ENCODE measurements around the gene BCAR3.

BCAR3 gene

DNA sequence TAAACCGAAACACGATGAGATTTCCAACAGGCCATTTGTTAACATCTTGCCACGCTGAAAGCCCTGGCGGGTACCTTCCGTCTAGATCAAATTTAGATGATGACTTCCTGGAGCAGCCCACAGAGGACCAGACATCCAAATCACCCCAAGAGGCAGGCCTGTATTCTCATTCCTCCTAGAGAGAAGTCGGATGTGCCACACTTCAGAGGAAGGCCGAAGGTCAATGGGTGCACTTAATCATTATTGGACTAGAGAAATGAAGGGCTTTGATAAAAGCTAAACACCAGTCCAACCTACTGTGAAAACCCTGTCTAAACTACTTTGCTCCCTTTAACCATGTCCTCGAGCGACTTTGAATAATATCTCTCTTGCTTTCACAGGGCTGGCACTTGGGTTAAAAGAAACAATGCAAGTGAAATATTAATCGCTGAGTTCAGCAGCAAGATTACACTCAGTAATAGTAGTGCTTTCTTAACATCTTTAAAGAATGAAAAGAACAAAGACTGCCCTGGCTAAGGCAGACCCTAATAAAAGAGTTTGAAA, 76.5 kb downstream of the BCAR3 start:
- H3K27ac ChIP-seq (ENCODE audit: low read depth, low read length), result no peak overlapping the region
- no peak overlapping the region for H3K9ac ChIP-seq (ENCODE audit: low read length in 5 of 5)
- no peaks in the 10 kb centered on the region for H3K27me3 ChIP-seq (ENCODE audit: control insufficient read depth in 5 of 5, insufficient read depth in 4 of 5, low read length in 5 of 5)
- H3K36me3 ChIP-seq (ENCODE audit: control insufficient read depth in 5 of 5, insufficient read depth in 5 of 5, low read length in 5 of 5), result no peaks in the 10 kb centered on the region
- H3K4me3 ChIP-seq (ENCODE audit: low read depth in 1 of 5, low read length in 5 of 5), result no peak overlapping the region
- H3K9me3 ChIP-seq (ENCODE audit: control insufficient read depth in 5 of 5, low read length in 5 of 5), result no peaks in the 10 kb centered on the region
- H3K4me1 ChIP-seq (ENCODE audit: control insufficient read depth in 5 of 5, insufficient read depth in 5 of 5, low read length in 5 of 5), result peaks cover 8 to 55% (median 45%) of the 10 kb centered on the region in 5 donors

DNA sequence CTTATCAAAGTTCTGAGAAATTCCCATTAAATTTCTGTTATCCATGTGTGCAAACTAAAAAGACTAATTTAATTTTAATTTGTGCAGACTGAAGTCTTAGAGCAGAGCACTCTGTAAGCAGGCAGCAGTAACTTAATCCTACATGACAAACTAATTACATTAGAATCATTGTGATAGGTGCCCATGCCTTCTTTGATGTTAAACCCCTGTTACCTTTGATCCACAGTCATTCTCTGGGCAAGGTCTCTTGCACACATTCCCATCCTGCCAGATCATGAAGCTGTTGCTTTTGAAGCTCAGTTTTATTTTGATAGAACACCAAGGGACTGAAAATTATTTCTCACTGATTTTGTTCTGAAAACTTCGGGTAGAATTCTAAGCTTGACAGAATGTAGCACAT, 77.2 kb downstream of the BCAR3 start:
- Histone ChIP-seq H3K36me3 (ENCODE audit: control insufficient read depth in 5 of 5, insufficient read depth in 5 of 5, low read length in 5 of 5) (no peaks in the 10 kb centered on the region), H3K4me3 (ENCODE audit: low read depth in 1 of 5, low read length in 5 of 5) (no peak overlapping the region), H3K27me3 (ENCODE audit: control insufficient read depth in 5 of 5, insufficient read depth in 4 of 5, low read length in 5 of 5) (no peaks in the 10 kb centered on the region), H3K9ac (ENCODE audit: low read length in 5 of 5) (no peak overlapping the region), H3K9me3 (ENCODE audit: control insufficient read depth in 5 of 5, low read length in 5 of 5) (no peaks in the 10 kb centered on the region), H3K27ac (ENCODE audit: low read depth, low read length) (no peak overlapping the region), H3K4me1 (ENCODE audit: control insufficient read depth in 5 of 5, insufficient read depth in 5 of 5, low read length in 5 of 5) (peaks cover 8 to 52% (median 44%) of the 10 kb centered on the region in 5 donors)

GRCh38 chr1:93603601-93604000, 78.0 kb downstream of the BCAR3 start:
- Histone ChIP-seq H3K27me3 (ENCODE audit: control insufficient read depth in 5 of 5, insufficient read depth in 4 of 5, low read length in 5 of 5) (no peaks in the 10 kb centered on the region), H3K9ac (ENCODE audit: low read length in 5 of 5) (no peak overlapping the region), H3K27ac (ENCODE audit: low read depth, low read length) (no peak overlapping the region), H3K9me3 (ENCODE audit: control insufficient read depth in 5 of 5, low read length in 5 of 5) (no peaks in the 10 kb centered on the region), H3K36me3 (ENCODE audit: control insufficient read depth in 5 of 5, insufficient read depth in 5 of 5, low read length in 5 of 5) (no peaks in the 10 kb centered on the region), H3K4me1 (ENCODE audit: control insufficient read depth in 5 of 5, insufficient read depth in 5 of 5, low read length in 5 of 5) (peaks cover 6 to 52% (median 44%) of the 10 kb centered on the region in 5 donors), H3K4me3 (ENCODE audit: low read depth in 1 of 5, low read length in 5 of 5) (no peak overlapping the region)

- Histone ChIP-seq H3K4me3 (ENCODE audit: low read depth in 1 of 5, low read length in 5 of 5) (no peak overlapping the region), H3K9me3 (ENCODE audit: control insufficient read depth in 5 of 5, low read length in 5 of 5) (no peaks in the 10 kb centered on the region), H3K9ac (ENCODE audit: low read length in 5 of 5) (no peak overlapping the region), H3K27ac (ENCODE audit: low read depth, low read length) (no peak overlapping the region), H3K36me3 (ENCODE audit: control insufficient read depth in 5 of 5, insufficient read depth in 5 of 5, low read length in 5 of 5) (no peaks in the 10 kb centered on the region), H3K4me1 (ENCODE audit: control insufficient read depth in 5 of 5, insufficient read depth in 5 of 5, low read length in 5 of 5) (peaks cover 2 to 52% (median 44%) of the 10 kb centered on the region in 5 donors), H3K27me3 (ENCODE audit: control insufficient read depth in 5 of 5, insufficient read depth in 4 of 5, low read length in 5 of 5) (no peaks in the 10 kb centered on the region)
Measured at GRCh38 chr1:93603106-93603505, 78.5 kb downstream of the BCAR3 start.

GRCh38 chr1:93602101-93602500, 79.5 kb downstream of the BCAR3 start:
- no peaks in the 10 kb centered on the region for H3K36me3 ChIP-seq (ENCODE audit: control insufficient read depth in 5 of 5, insufficient read depth in 5 of 5, low read length in 5 of 5)
- H3K4me3 ChIP-seq (ENCODE audit: low read depth in 1 of 5, low read length in 5 of 5), result no peak overlapping the region
- no peaks in the 10 kb centered on the region for H3K27me3 ChIP-seq (ENCODE audit: control insufficient read depth in 5 of 5, insufficient read depth in 4 of 5, low read length in 5 of 5)
- peaks cover under 1 to 51% (median 40%) of the 10 kb centered on the region in 5 donors for H3K4me1 ChIP-seq (ENCODE audit: control insufficient read depth in 5 of 5, insufficient read depth in 5 of 5, low read length in 5 of 5)
- H3K9me3 ChIP-seq (ENCODE audit: control insufficient read depth in 5 of 5, low read length in 5 of 5), result no peaks in the 10 kb centered on the region
- no peak overlapping the region for H3K9ac ChIP-seq (ENCODE audit: low read length in 5 of 5)
- no peak overlapping the region for H3K27ac ChIP-seq (ENCODE audit: low read depth, low read length)

DNA sequence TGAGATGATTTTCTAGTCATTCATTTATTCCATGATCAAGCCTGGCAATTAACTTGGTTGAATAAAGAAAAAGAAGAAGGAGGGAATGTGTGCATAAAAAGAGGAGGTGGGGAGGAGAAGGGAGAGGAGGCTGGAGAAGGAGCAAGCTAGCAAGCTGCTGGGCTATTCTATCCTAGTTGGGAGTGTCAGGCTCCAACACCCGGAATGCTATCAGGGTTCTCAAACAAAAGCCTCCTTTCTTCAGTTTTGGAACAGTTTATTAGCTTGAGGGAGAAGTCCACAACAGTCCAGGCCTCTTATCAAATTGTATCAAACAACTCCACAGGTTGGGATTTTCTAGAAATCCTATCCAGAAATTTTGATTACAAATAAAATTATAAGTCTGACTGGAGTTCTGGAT, 80.0 kb downstream of the BCAR3 start:
- Histone ChIP-seq H3K27ac (ENCODE audit: low read depth, low read length) (no peak overlapping the region), H3K4me3 (ENCODE audit: low read depth in 1 of 5, low read length in 5 of 5) (no peak overlapping the region), H3K4me1 (ENCODE audit: control insufficient read depth in 5 of 5, insufficient read depth in 5 of 5, low read length in 5 of 5) (peaks cover 0 to 49% (median 36%) of the 10 kb centered on the region in 5 donors)

GRCh38 chr1:93600663-93601062, 81.0 kb downstream of the BCAR3 start:
- Histone ChIP-seq H3K4me3 (ENCODE audit: low read depth in 1 of 5, low read length in 5 of 5) (no peak overlapping the region), H3K36me3 (ENCODE audit: control insufficient read depth in 5 of 5, insufficient read depth in 5 of 5, low read length in 5 of 5) (no peaks in the 10 kb centered on the region), H3K27me3 (ENCODE audit: control insufficient read depth in 5 of 5, insufficient read depth in 4 of 5, low read length in 5 of 5) (no peaks in the 10 kb centered on the region), H3K9me3 (ENCODE audit: control insufficient read depth in 5 of 5, low read length in 5 of 5) (no peaks in the 10 kb centered on the region), H3K9ac (ENCODE audit: low read length in 5 of 5) (no peak overlapping the region), H3K27ac (ENCODE audit: low read depth, low read length) (peak overlapping the region; percentile 61), H3K4me1 (ENCODE audit: control insufficient read depth in 5 of 5, insufficient read depth in 5 of 5, low read length in 5 of 5) (peaks cover 2 to 56% (median 41%) of the 10 kb centered on the region in 5 donors)

More for the DNA sequence above, 80.0 kb downstream of the BCAR3 start:
- no peaks in the 10 kb centered on the region for H3K9me3 ChIP-seq (ENCODE audit: control insufficient read depth in 5 of 5, low read length in 5 of 5)
- H3K9ac ChIP-seq (ENCODE audit: low read length in 5 of 5), result no peak overlapping the region
- no peaks in the 10 kb centered on the region for H3K36me3 ChIP-seq (ENCODE audit: control insufficient read depth in 5 of 5, insufficient read depth in 5 of 5, low read length in 5 of 5)
- no peaks in the 10 kb centered on the region for H3K27me3 ChIP-seq (ENCODE audit: control insufficient read depth in 5 of 5, insufficient read depth in 4 of 5, low read length in 5 of 5)

- no peak overlapping the region for H3K4me3 ChIP-seq (ENCODE audit: low read depth in 1 of 5, low read length in 5 of 5)
- H3K4me1 ChIP-seq (ENCODE audit: control insufficient read depth in 5 of 5, insufficient read depth in 5 of 5, low read length in 5 of 5), result peaks cover 4 to 65% (median 53%) of the 10 kb centered on the region in 5 donors
- H3K9ac ChIP-seq (ENCODE audit: low read length in 5 of 5), result no peak overlapping the region
- H3K27ac ChIP-seq (ENCODE audit: low read depth, low read length), result peak overlapping the region; percentile 61
- no peaks in the 10 kb centered on the region for H3K36me3 ChIP-seq (ENCODE audit: control insufficient read depth in 5 of 5, insufficient read depth in 5 of 5, low read length in 5 of 5)
- no peaks in the 10 kb centered on the region for H3K27me3 ChIP-seq (ENCODE audit: control insufficient read depth in 5 of 5, insufficient read depth in 4 of 5, low read length in 5 of 5)
- no peaks in the 10 kb centered on the region for H3K9me3 ChIP-seq (ENCODE audit: control insufficient read depth in 5 of 5, low read length in 5 of 5)
Measured at GRCh38 chr1:93599479-93599878, 82.2 kb downstream of the BCAR3 start.

GRCh38 chr1:93598861-93599439, 82.7 kb downstream of the BCAR3 start:
- H3K4me1 ChIP-seq (ENCODE audit: control insufficient read depth in 5 of 5, insufficient read depth in 5 of 5, low read length in 5 of 5), result peaks cover 4 to 67% (median 56%) of the 10 kb centered on the region in 5 donors
- H3K9ac ChIP-seq (ENCODE audit: low read length in 5 of 5), result no peak overlapping the region
- no peaks in the 10 kb centered on the region for H3K36me3 ChIP-seq (ENCODE audit: control insufficient read depth in 5 of 5, insufficient read depth in 5 of 5, low read length in 5 of 5)
- no peaks in the 10 kb centered on the region for H3K9me3 ChIP-seq (ENCODE audit: control insufficient read depth in 5 of 5, low read length in 5 of 5)
- H3K27me3 ChIP-seq (ENCODE audit: control insufficient read depth in 5 of 5, insufficient read depth in 4 of 5, low read length in 5 of 5), result no peaks in the 10 kb centered on the region
- H3K4me3 ChIP-seq (ENCODE audit: low read depth in 1 of 5, low read length in 5 of 5), result no peak overlapping the region
- peak overlapping the region; percentile 61 for H3K27ac ChIP-seq (ENCODE audit: low read depth, low read length)

GRCh38 chr1:93598396-93598795, 83.2 kb downstream of the BCAR3 start:
- no peak overlapping the region for H3K9ac ChIP-seq (ENCODE audit: low read length in 5 of 5)
- H3K4me1 ChIP-seq (ENCODE audit: control insufficient read depth in 5 of 5, insufficient read depth in 5 of 5, low read length in 5 of 5), result peaks cover 4 to 69% (median 62%) of the 10 kb centered on the region in 5 donors
- no peaks in the 10 kb centered on the region for H3K36me3 ChIP-seq (ENCODE audit: control insufficient read depth in 5 of 5, insufficient read depth in 5 of 5, low read length in 5 of 5)
- no peaks in the 10 kb centered on the region for H3K27me3 ChIP-seq (ENCODE audit: control insufficient read depth in 5 of 5, insufficient read depth in 4 of 5, low read length in 5 of 5)
- peak overlapping the region; percentile 74 for H3K27ac ChIP-seq (ENCODE audit: low read depth, low read length)
- no peak overlapping the region for H3K4me3 ChIP-seq (ENCODE audit: low read depth in 1 of 5, low read length in 5 of 5)
- no peaks in the 10 kb centered on the region for H3K9me3 ChIP-seq (ENCODE audit: control insufficient read depth in 5 of 5, low read length in 5 of 5)

Measured in subcutaneous abdominal adipose tissue (tissue), 5 donors.